Neural crest cell (in vitro differentiated cells): Measurements from ENCODE around the gene PPL. TPM values are rescaled to one million over a fixed set of nuclear protein-coding genes. Genes with fewer than 3 reads are reported as not detected.
"Not testable (repeated sequence)": the region's sequence is repeated elsewhere in the genome, so short reads cannot be mapped to it uniquely, and the experiment has no call there.

ENCODE experiments used
- DNase-seq: peaks from one replicate; pipeline ENCODE4 v3.0.0; 2021; ENCODE audit warnings: low read depth, mixed read lengths, low spot score
- H3K27ac Mint-ChIP-seq: one replicate; pipeline ENCODE4 v1.8.0; 2021; ENCODE audit warnings: mild to moderate bottlenecking, mixed read lengths; ENCODE audit not compliant: unreplicated experiment
- H3K27me3 Mint-ChIP-seq: 2 replicates; pipeline ENCODE4 v1.8.0; 2021; ENCODE audit warnings: low read depth, mild to moderate bottlenecking, mixed read lengths
- H3K36me3 Mint-ChIP-seq: 2 replicates; pipeline ENCODE4 v1.8.0; 2021; ENCODE audit warnings: low read depth, mild to moderate bottlenecking, mixed read lengths
- H3K4me1 Mint-ChIP-seq: 2 replicates; pipeline ENCODE4 v1.8.0; 2021; ENCODE audit warnings: mixed read lengths
- H3K4me3 Mint-ChIP-seq: one replicate; pipeline ENCODE4 v1.8.0; 2021; ENCODE audit warnings: mild to moderate bottlenecking, mixed read lengths
- H3K9me3 Mint-ChIP-seq: 2 replicates; pipeline ENCODE4 v1.8.0; 2021; ENCODE audit warnings: mixed read lengths
- CTCF ChIP-seq: fragments of 200-600 bp; sonication (generic); conservative IDR thresholded peaks from 2 replicates; pipeline ENCODE4 v1.5.0; 2021; ENCODE audit warnings: antibody characterized with exemption, mild to moderate bottlenecking
- total RNA-seq: library from RNA; stranded (reverse); gene quantifications from 2 replicates; pipeline ENCODE4 v1.2.1, GENCODE V29; 2021

PPL gene
- total RNA-seq, 1 donor from 2014 or later = 0.26 TPM

- no peaks in the 10 kb centered on the region for H3K9me3 Mint-ChIP-seq
- no peaks in the 10 kb centered on the region for H3K36me3 Mint-ChIP-seq
- no peak for DNase-seq
- no peak overlapping the region for H3K4me3 Mint-ChIP-seq
- H3K27ac Mint-ChIP-seq = no peak overlapping the region
- H3K27me3 Mint-ChIP-seq = peaks cover 75% of the 10 kb centered on the region
- no peak for TF ChIP-seq CTCF
- peaks cover 4% of the 10 kb centered on the region for H3K4me1 Mint-ChIP-seq
These were observed 3.0 kb downstream of the PPL start for GRCh38 chr16:4933871-4934395.

- Mint-ChIP-seq H3K4me1 (peaks cover 4% of the 10 kb centered on the region), H3K27ac (no peak overlapping the region), H3K27me3 (peaks cover 70% of the 10 kb centered on the region), H3K36me3 (no peaks in the 10 kb centered on the region), H3K4me3 (no peak overlapping the region), H3K9me3 (no peaks in the 10 kb centered on the region)
- DNase-seq = no peak
- TF ChIP-seq CTCF = no peak
These were observed 3.5 kb downstream of the PPL start for GRCh38 chr16:4933433-4933832.

DNA sequence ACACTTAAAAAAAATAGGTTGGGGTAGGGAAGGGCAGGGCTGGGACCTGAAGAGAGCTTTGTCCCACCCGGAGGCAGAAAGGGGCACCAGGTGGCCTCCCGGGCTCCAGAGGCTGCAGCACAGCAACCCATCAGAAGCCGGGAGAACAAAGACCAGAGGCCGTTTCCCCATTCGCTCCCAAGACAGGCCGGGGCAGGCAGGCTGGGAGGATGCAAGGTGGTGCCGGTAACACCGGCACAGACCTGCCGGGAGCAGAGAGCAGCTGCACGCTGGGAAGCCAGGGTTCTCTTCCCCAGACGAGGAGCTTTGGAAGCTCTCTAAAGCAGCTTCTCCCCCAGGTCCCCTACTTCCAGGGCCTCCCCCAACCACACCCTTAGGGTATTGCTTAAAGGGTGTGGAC, 5.6 kb downstream of the PPL start:
- Mint-ChIP-seq H3K36me3 (peaks cover 2% of the 10 kb centered on the region), H3K4me1 (no peaks in the 10 kb centered on the region), H3K27me3 (peaks cover 52% of the 10 kb centered on the region), H3K4me3 (no peak overlapping the region), H3K27ac (no peak overlapping the region), H3K9me3 (peaks cover 6% of the 10 kb centered on the region)
- no peak for DNase-seq
- no peak for TF ChIP-seq CTCF

DNA sequence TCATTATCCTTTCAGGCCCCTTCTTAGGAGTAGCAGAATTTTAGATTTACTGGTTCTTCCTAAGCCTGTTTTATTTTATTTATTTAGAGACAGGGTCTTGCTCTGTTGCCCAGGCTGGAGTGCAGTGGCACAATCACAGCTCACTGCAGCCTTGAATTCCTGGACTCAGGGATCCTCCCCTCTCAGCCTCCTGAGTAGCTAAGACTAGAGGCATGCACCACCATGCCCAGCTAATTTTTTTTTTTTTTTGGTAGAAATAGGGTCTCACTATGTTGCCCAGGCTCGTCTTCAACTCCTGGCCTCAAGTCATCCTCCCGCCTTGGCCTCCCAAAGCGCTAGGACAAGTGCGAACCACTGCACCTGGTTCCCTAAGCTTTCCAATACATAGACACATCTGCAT, 7.3 kb downstream of the PPL start:
- not testable (repeated sequence) for DNase-seq, H3K4me3 Mint-ChIP-seq, H3K27ac Mint-ChIP-seq, H3K9me3 Mint-ChIP-seq, H3K4me1 Mint-ChIP-seq, H3K36me3 Mint-ChIP-seq
- H3K27me3 Mint-ChIP-seq = peaks cover 42% of the 10 kb centered on the region

DNA sequence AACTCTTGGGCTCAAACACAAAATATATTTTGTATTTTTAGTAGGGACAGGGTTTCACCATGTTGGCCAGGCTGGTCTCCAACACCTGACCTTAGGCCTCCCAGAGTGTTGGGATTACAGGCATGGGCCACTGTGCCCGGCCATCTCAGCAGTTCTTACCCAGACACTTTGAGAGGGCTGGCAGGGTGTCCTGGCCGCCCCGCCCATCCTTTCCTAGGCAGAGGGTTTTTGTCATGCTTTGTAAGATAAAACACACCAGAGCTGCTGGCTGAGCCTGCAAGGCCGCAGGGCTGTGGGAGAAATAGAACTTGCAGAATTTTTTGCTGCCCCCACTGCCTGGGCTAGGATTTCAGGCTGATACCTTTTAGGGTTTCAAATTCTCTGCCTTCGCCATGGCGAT, 8.7 kb downstream of the PPL start:
- Mint-ChIP-seq H3K36me3 (peaks cover 2% of the 10 kb centered on the region), H3K4me3 (no peak overlapping the region), H3K27me3 (peaks cover 32% of the 10 kb centered on the region), H3K9me3 (peaks cover 6% of the 10 kb centered on the region), H3K4me1 (no peaks in the 10 kb centered on the region), H3K27ac (no peak overlapping the region)
- TF ChIP-seq CTCF = no peak
- no peak for DNase-seq

- TF ChIP-seq CTCF = no peak
- Mint-ChIP-seq H3K27me3 (peaks cover 32% of the 10 kb centered on the region), H3K27ac (no peak overlapping the region), H3K4me3 (no peak overlapping the region), H3K4me1 (no peaks in the 10 kb centered on the region), H3K36me3 (peaks cover 2% of the 10 kb centered on the region), H3K9me3 (peaks cover 6% of the 10 kb centered on the region)
- no peak for DNase-seq
These were observed 9.3 kb downstream of the PPL start for GRCh38 chr16:4927661-4928060.
